ENCODE data around the gene AGO3.
A peak's percentile ranks its signal among the peaks of the same experiment; 100 is the strongest.
"Not testable (repeated sequence)": the region's sequence is repeated elsewhere in the genome, so short reads cannot be mapped to it uniquely, and the experiment has no call there.

The AGO3 gene

GRCh38 chr1:36008546-36009197 lies 77.8 kb downstream of the AGO3 start:
- no peak for DNase-seq (ENCODE audit: low read depth)

- no peak for DNase-seq (ENCODE audit: low read depth)
Measured at GRCh38 chr1:36014722-36015220, 83.9 kb downstream of the AGO3 start.

GRCh38 chr1:36016686-36017085 lies 85.8 kb downstream of the AGO3 start:
- DNase-seq (ENCODE audit: low read depth), result no peak

GRCh38 chr1:36023098-36023769 lies 92.3 kb downstream of the AGO3 start:
- DNase-seq (ENCODE audit: low read depth), result no peak

- DNase-seq (ENCODE audit: low read depth), result not testable (repeated sequence)
Measured at GRCh38 chr1:36024024-36024423, 93.1 kb downstream of the AGO3 start.

GRCh38 chr1:36024847-36025246 lies 93.9 kb downstream of the AGO3 start:
- no peak for DNase-seq (ENCODE audit: low read depth)

GRCh38 chr1:36027766-36028165 lies 96.9 kb downstream of the AGO3 start:
- DNase-seq (ENCODE audit: low read depth), result no peak

GRCh38 chr1:36031441-36031840 lies 100.5 kb downstream of the AGO3 start:
- DNase-seq (ENCODE audit: low read depth), result no peak

GRCh38 chr1:36034692-36035091 lies 103.8 kb downstream of the AGO3 start:
- DNase-seq (ENCODE audit: low read depth), result peak; percentile 9

- DNase-seq (ENCODE audit: low read depth), result no peak
Measured at GRCh38 chr1:36035154-36035553, 104.2 kb downstream of the AGO3 start.

GRCh38 chr1:36040238-36040637 lies 109.3 kb downstream of the AGO3 start:
- no peak for DNase-seq (ENCODE audit: low read depth)

GRCh38 chr1:36051821-36052220 lies 120.9 kb downstream of the AGO3 start:
- no peak for DNase-seq (ENCODE audit: low read depth)

GRCh38 chr1:36053978-36054377 lies 123.1 kb downstream of the AGO3 start:
- DNase-seq (ENCODE audit: low read depth), result no peak

- DNase-seq (ENCODE audit: low read depth), result no peak
Measured at GRCh38 chr1:36055706-36056105, 124.8 kb downstream of the AGO3 start.

GRCh38 chr1:36062315-36062714 lies 131.4 kb downstream of the AGO3 start:
- no peak for DNase-seq (ENCODE audit: low read depth)

- no peak for DNase-seq (ENCODE audit: low read depth)
Measured at GRCh38 chr1:36067871-36068270, 137.0 kb downstream of the AGO3 start.

- no peak for DNase-seq (ENCODE audit: low read depth)
Measured at GRCh38 chr1:36068866-36069265, 138.0 kb downstream of the AGO3 start.

GRCh38 chr1:36070349-36070748 lies 139.4 kb downstream of the AGO3 start:
- DNase-seq (ENCODE audit: low read depth), result no peak

- no peak for DNase-seq (ENCODE audit: low read depth)
Measured at GRCh38 chr1:36076979-36077573, 146.2 kb downstream of the AGO3 start.

- DNase-seq (ENCODE audit: low read depth), result no peak
Measured at GRCh38 chr1:36080236-36080635, 149.3 kb downstream of the AGO3 start.

- no peak for DNase-seq (ENCODE audit: low read depth)
Measured at GRCh38 chr1:36080801-36081200, 149.9 kb downstream of the AGO3 start.

GRCh38 chr1:36081926-36082485 lies 151.1 kb downstream of the AGO3 start:
- DNase-seq (ENCODE audit: low read depth), result no peak

- DNase-seq (ENCODE audit: low read depth), result no peak
Measured at GRCh38 chr1:36083219-36083618, 152.3 kb downstream of the AGO3 start.
